Smooth muscle cell (in vitro differentiated cells): ENCODE data around the gene ZC3H7B. TPM values are rescaled to one million over a fixed set of nuclear protein-coding genes. Genes with fewer than 3 reads are reported as not detected.

ENCODE experiments used
- DNase-seq: peaks from one replicate; lab custom pipeline; 2025; ENCODE audit not compliant: unreplicated experiment; lab: John Stamatoyannopoulos, UW
- H2AFZ ChIP-seq: fragments of 200-600 bp; sonication (generic); 2 replicates; pipeline ENCODE4 v1.6.0; 2016; ENCODE audit warnings: antibody characterized with exemption, low read depth, mild to moderate bottlenecking
- H3F3A ChIP-seq: fragments of 200-600 bp; sonication (generic); 2 replicates; pipeline ENCODE4 v1.6.0; 2017; ENCODE audit warnings: antibody characterized with exemption, low read depth
- H3K27ac ChIP-seq: fragments of 200-600 bp; sonication (generic); 2 replicates; pipeline ENCODE4 v1.5.1; 2016; ENCODE audit warnings: low read depth, mild to moderate bottlenecking
- H3K27me3 ChIP-seq: fragments of 200-600 bp; sonication (generic); 2 replicates; pipeline ENCODE4 v1.6.1; 2016; ENCODE audit warnings: low read depth, mild to moderate bottlenecking
- H3K36me3 ChIP-seq: fragments of 200-600 bp; sonication (generic); 2 replicates; pipeline ENCODE4 v1.5.1; 2016; ENCODE audit warnings: low read depth
- H3K4me1 ChIP-seq: fragments of 200-600 bp; sonication (generic); 2 replicates; pipeline ENCODE4 v1.5.1; 2016; ENCODE audit warnings: low read depth
- H3K4me2 ChIP-seq: fragments of 200-600 bp; sonication (generic); 2 replicates; pipeline ENCODE4 v1.6.0; 2016; ENCODE audit warnings: mild to moderate bottlenecking
- H3K4me3 ChIP-seq: fragments of 200-600 bp; sonication (generic); 2 replicates; pipeline ENCODE4 v1.5.1; 2016; ENCODE audit warnings: mild to moderate bottlenecking
- H3K79me2 ChIP-seq: fragments of 200-600 bp; sonication (generic); 2 replicates; pipeline ENCODE4 v1.6.0; 2016; ENCODE audit warnings: low read depth, mild to moderate bottlenecking
- H3K9ac ChIP-seq: fragments of 200-600 bp; sonication (generic); 2 replicates; pipeline ENCODE4 v1.6.0; 2016; ENCODE audit warnings: low read depth
- H3K9me3 ChIP-seq: fragments of 200-600 bp; sonication (generic); replicated peaks from 2 replicates; pipeline ENCODE4 v1.5.1; 2016; ENCODE audit warnings: low read depth
- H4K20me1 ChIP-seq: fragments of 200-600 bp; sonication (generic); 2 replicates; pipeline ENCODE4 v1.6.0; 2016; ENCODE audit warnings: low read depth
- CTCF ChIP-seq: fragments of 200-600 bp; sonication (generic); IDR thresholded peaks from 2 replicates; pipeline ENCODE4 v1.5.1; 2017; ENCODE audit warnings: borderline replicate concordance, mild to moderate bottlenecking, antibody characterized with exemption; ENCODE audit not compliant: insufficient read depth, poor library complexity, severe bottlenecking
- WGBS: methylation state at CpG from one replicate; pipeline ENCODE4 v1.1.7; 2016; ENCODE audit warnings: low lambda C conversion rate; 5-methylcytosine and 5-hydroxymethylcytosine counted together
- microRNA-seq: library from miRNA; unstranded; fragments of <30 nt; microRNA quantifications from one replicate; pipeline ENCODE4, GENCODE V29; 2016; ENCODE audit warnings: borderline number of aligned reads
- polyA plus RNA-seq: library from polyadenylated mRNA; unstranded; fragments of >200 nt; fragmentation: Nextera tagmentation; extraction: Ambion mirVana; gene quantifications from 2 replicates; pipeline ENCODE4 v1.2.1, GENCODE V29; 2016
- small RNA-seq: library from RNA; depleted of rRNA; stranded (forward); fragments of <200 nt; gene quantifications from one replicate; pipeline ENCODE3, GENCODE V24; 2014
- total RNA-seq: library from RNA; depleted of rRNA; stranded (reverse); fragments of >200 nt; gene quantifications from 2 replicates; pipeline ENCODE4 v1.2.3, GENCODE V29; 2014

Gene ZC3H7B
- total and polyA plus RNA-seq, 2 experiments from 2014 or later, result 3.7 to 20.6 TPM

- Histone ChIP-seq H3K4me2 (no peak overlapping the region), H3K9me3 (no peaks in the 10 kb centered on the region), H3K27me3 (no peaks in the 10 kb centered on the region), H3K4me1 (peaks cover 3% of the 10 kb centered on the region), H2AFZ (no peak overlapping the region), H3K9ac (no peak overlapping the region), H3K36me3 (no peaks in the 10 kb centered on the region), H3F3A (no peaks in the 10 kb centered on the region), H3K4me3 (no peak overlapping the region), H3K79me2 (no peaks in the 10 kb centered on the region), H3K27ac (no peak overlapping the region), H4K20me1 (no peaks in the 10 kb centered on the region)
- WGBS, result 89% methylated on average over 7 of the region's 8 CpGs
- DNase-seq, result no peak
- TF ChIP-seq CTCF, result no peak
These were observed 107.3 kb downstream of the ZC3H7B start for GRCh38 chr22:41408665-41409064.

Small RNA genes lying within 50 kb of the gene (microRNA-seq; reads per million reads assigned to microRNA genes)
- not detected for gene MIR6889

Small RNA genes lying within 50 kb of the gene (small RNA-seq; reads per million reads assigned to genes)
- gene MIR6889, result not detected
- not detected for gene RNU6-495P

Other genes with a start within 250 kb of the ZC3H7B start
- 46.4 and 46.8 TPM in 2 replicates for gene EP300, start 208.9 kb upstream of the ZC3H7B start, total RNA-seq
- gene EP300, start 208.9 kb upstream of the ZC3H7B start, polyA plus RNA-seq, result 10.3 and 27.8 TPM in 2 replicates
- gene L3MBTL2, start 96.2 kb upstream of the ZC3H7B start, total RNA-seq, result 10.7 and 11.2 TPM in 2 replicates
- 15.5 TPM in 2 replicates for gene L3MBTL2, start 96.2 kb upstream of the ZC3H7B start, polyA plus RNA-seq
- gene CHADL, start 60.6 kb upstream of the ZC3H7B start, total RNA-seq, result 1.2 TPM in 1 of 2 replicates, not detected in the other
- gene CHADL, start 60.6 kb upstream of the ZC3H7B start, polyA plus RNA-seq, result 0.17 and 2.2 TPM in 2 replicates
- 20.6 and 24.8 TPM in 2 replicates for gene RANGAP1, start 15.3 kb upstream of the ZC3H7B start, total RNA-seq
- 21.7 and 38.4 TPM in 2 replicates for gene RANGAP1, start 15.3 kb upstream of the ZC3H7B start, polyA plus RNA-seq
- 6.4 and 7.7 TPM in 2 replicates for gene TEF, start 80.4 kb downstream of the ZC3H7B start, total RNA-seq
- 7.6 and 9.0 TPM in 2 replicates for gene TEF, start 80.4 kb downstream of the ZC3H7B start, polyA plus RNA-seq
- 17.9 and 19.7 TPM in 2 replicates for gene TOB2, start 145.3 kb downstream of the ZC3H7B start, total RNA-seq
- gene TOB2, start 145.3 kb downstream of the ZC3H7B start, polyA plus RNA-seq, result 25.6 and 27.0 TPM in 2 replicates
- gene PHF5A, start 167.2 kb downstream of the ZC3H7B start, total RNA-seq, result 28.3 and 42.7 TPM in 2 replicates
- gene PHF5A, start 167.2 kb downstream of the ZC3H7B start, polyA plus RNA-seq, result 19.4 and 24.2 TPM in 2 replicates
- gene ACO2, start 167.6 kb downstream of the ZC3H7B start, total RNA-seq, result 33.0 and 33.4 TPM in 2 replicates
- 72.1 and 85.5 TPM in 2 replicates for gene ACO2, start 167.6 kb downstream of the ZC3H7B start, polyA plus RNA-seq
- gene POLR3H, start 242.9 kb downstream of the ZC3H7B start, total RNA-seq, result 10.9 and 12.1 TPM in 2 replicates
- 20.3 and 26.7 TPM in 2 replicates for gene POLR3H, start 242.9 kb downstream of the ZC3H7B start, polyA plus RNA-seq